ENCODE results near the gene RARB.

The RARB gene

GRCh38 chr3:25448750-25449692 lies 21.0 kb downstream of the RARB start:
- no peak for DNase-seq

DNA sequence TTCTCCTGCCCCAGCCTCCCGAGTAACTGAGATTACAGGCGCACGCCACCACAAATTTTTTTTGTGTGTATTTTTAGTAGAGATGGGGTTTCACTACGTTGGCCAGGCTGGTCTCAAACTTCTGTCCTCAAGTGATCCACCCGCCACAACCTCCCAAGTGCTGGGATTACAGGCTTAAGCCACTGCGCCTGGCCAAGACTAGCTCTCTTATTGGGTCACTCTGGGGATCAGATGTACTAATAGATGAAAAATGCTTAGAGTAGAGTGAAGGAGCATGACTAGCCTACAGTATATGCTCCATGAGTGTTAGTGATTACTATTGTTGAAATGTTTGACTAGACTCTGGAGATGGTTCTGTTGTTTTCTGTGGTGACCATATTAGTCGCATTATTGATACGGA lies 21.8 kb downstream of the RARB start:
- no peak for DNase-seq

DNA sequence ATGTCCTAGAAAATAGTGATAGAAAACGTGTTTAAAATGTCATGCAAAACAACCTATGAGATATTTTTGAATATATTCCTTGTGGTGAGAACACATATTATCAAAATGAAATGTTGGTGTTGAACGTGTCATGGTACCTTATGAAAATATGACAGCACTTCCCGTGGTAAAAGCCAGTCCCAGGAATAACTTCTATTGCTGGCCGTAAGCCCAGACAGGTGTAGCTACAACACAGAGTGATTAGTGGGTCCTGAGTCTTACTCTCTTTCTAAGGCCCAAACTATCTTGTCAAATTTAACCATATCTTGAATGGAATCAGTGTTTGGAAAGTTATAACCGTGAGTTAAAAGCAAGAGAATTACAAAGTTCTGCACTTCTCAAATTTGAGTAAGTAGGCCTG lies 24.1 kb downstream of the RARB start:
- DNase-seq = no peak

- DNase-seq = no peak
Measured at GRCh38 chr3:25452740-25453139, 24.7 kb downstream of the RARB start.

DNA sequence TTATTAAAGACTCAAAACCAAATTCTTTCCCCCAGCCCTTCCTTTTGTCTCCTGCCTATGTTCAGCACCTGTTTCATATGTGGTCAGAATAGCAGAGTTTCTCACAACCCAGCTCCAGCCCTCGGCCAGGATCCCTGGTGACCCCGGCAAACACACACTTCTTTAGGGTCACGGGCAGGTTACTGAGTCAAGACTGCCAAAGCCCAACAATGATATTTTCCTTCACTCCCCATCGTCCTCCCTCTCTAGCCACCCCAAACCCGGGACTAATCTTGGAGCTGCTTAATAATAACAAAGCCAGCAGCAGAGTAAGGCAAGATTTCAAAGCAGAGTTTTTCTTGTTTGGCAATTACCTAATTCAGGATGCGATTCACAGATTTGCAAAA lies 25.5 kb downstream of the RARB start:
- DNase-seq = no peak

GRCh38 chr3:25454005-25454927 lies 26.2 kb downstream of the RARB start:
- DNase-seq = no peak

DNA sequence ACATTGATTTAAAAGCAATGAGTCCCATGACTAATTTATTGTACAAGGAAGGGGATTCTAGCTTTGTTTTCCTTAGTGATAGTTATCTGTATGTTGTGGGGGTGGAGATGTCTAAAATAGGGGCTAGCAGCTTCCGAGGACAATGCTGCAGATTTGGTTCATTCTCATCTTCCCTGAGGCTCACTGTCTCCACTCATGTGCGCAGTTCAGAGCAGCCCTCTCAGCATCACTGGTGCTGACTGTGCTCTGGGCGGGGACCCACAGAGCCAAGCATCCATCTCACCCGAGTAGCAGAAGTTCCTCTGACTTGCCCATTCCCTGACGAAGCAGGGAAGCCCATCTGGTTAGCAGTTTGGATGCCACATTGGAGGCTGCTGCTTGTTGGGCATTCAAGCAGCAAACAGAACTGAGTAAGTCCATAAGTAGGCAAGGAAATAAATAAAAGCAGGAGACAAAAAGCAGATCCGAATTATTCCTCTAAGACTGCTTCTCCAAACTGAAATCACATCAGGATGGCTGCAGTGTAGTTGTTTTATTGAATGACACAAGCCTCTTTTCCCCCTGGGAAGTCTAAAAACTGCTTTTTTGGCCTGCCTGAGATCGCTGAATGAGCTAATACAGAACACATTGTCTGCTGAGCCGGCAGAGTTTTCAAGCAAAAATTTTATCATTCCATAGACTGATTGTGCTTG lies 27.5 kb downstream of the RARB start:
- DNase-seq = no peak

- no peak for DNase-seq
Measured at GRCh38 chr3:25456723-25457670, 28.9 kb downstream of the RARB start.

DNA sequence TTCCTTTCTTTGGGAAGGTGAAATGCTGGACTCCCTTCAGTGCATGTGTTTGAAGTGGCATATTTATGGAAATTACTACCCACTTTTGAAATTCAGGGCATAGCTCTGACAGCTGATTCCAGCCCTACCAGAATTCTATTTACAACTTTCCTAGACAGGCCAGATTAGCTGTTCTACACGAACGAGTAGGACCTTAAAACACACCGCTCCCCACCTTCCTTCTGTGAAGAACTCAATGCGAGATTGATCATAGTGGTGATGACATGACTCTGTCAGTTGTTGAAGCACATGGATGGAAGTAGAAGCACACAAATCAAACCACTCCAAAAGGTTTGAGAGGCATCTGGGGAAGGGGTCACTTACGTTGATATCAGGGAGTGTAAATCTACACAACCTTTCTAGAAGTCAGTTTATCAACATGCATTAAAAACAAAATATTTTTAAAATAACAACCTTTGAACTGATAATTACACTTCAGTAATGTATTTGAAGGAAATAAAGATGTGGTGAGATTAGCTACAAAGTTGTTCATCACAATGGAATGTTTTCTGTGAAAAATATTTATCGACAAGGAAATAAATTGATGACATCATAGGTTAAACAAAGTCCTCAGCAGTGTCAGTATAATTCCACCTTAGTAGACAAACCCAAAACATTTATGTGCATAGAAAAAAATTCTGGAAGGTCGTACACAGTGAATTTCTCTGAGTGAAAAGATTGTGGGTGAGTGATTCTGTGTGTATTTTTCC lies 29.8 kb downstream of the RARB start:
- no peak for DNase-seq

- DNase-seq = no peak
Measured at GRCh38 chr3:25458420-25458814, 30.4 kb downstream of the RARB start.

GRCh38 chr3:25460751-25461150 lies 32.7 kb downstream of the RARB start:
- DNase-seq = no peak

DNA sequence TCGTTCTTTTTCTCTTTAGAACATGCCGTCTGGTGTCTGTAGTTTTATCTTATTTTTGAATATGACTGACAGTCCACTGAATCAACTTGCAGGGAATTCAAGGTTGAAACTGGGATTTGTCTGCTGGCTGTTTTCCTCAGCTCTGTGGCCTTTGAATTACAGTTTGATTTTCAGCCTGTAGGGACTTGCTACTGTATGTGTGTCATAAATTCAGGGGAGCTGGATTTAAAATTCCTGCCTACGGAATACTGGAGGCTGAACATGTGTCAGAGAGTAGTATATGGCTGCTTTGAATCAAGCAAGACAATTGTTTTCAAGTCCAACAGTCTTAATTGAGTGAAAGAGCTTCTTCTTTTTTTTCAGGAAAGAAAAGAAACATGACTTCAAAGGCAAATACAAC lies 33.9 kb downstream of the RARB start:
- DNase-seq = no peak

DNA sequence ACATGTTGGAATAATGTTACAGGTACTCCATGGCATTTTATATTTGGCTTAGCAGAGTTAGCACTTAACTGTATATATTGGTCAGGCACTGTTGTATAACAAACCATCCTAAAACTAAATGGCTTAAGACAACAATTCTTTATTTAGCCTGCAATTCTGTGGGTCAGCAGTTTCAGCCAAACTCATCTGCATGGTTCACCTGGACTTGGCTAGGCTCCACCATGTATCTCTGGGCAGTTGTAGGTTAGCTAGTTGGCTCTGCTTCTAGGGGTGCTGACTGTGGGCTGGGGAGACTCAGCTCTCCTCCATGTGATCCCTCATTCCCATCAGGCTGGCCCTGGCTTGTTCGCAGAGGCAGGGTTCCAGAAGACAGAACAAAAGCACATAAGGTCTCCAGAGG lies 34.4 kb downstream of the RARB start:
- DNase-seq = no peak

GRCh38 chr3:25463836-25464418 lies 35.9 kb downstream of the RARB start:
- DNase-seq = no peak

- no peak for DNase-seq
Measured at GRCh38 chr3:25465266-25465860, 37.3 kb downstream of the RARB start.

GRCh38 chr3:25468866-25469319 lies 40.8 kb downstream of the RARB start:
- no peak for DNase-seq

DNA sequence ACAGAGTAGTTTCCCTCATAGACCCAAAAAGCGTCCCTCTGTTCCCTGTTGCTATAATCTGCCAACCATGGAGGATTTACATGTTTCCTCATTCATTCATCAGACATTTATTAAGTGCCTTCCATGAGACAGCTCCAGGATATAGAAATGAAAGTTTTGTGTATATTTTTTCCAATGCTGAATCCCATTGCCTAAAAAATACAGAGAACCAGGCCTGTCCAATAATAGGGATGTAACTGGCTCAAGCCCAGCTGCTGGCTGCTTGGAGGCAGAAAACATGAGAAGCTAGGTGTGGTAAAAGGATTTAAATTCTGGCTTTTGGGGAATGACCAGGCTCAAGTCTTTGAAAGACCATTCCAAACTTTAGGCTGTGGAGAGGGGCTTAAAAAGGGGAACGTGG lies 41.5 kb downstream of the RARB start:
- DNase-seq = no peak

DNA sequence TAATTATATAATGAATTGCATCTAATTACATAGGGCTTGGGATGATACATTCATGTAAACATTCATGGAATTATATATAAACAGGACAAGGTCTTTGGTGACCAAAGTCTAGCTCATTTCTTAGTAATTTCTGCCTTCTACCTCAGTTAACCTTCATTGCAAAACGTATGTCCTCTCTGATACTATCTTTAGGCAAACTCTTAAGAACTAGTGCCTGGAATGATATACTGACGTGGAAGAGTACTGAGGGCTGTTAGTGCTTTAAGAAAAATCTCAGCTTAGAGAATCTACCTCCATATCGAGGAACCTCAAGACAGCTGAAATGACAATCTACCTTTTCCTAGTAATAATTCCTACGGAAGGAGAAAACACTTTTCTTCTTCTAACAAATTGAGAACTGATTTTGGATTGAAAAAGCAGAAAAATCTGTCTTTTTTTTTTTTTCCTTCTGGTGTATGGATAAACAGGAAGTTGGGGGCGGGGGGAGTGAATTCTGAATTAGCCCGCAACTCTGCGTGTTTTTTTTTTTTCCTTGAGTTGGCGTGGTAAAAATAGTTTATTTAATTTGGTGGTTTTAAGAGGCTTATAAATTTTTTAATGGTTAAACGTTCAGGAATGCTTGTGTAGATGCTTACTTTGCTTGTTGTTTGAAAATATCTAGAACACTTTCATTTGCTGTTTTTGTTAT lies 43.2 kb downstream of the RARB start:
- no peak for DNase-seq

DNA sequence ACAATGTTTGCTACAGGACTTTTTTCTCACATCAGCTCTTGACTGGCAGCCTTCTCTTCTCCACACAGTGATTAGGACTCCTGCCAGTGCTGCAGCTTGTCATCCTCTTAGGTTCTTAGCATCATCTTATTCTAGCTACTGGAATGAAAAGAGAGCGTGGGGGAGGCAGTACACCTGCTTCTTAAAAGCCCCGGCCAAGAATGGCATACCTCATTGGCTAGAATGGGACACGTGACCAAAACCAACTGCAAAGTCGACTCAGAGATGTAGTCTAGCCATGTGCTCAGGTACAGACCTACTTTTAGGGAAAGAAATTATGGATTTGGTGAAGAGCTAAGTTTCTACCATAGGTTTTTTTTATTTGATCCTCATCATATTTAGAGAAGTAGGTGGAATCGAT lies 44.1 kb downstream of the RARB start:
- no peak for DNase-seq

- no peak for DNase-seq
Measured at GRCh38 chr3:25472731-25473130, 44.7 kb downstream of the RARB start.

Measured in NCI-H526 treated with DMSO at 0.1 percent for 48 hours (cell line).